ENCODE data around the gene RBM47.
"Not testable (repeated sequence)": the region's sequence is repeated elsewhere in the genome, so short reads cannot be mapped to it uniquely, and the experiment has no call there.

The RBM47 gene

GRCh38 chr4:40645586-40645985, 15.9 kb upstream of the RBM47 start:
- Mint-ChIP-seq H3K4me1 (ENCODE audit: low read depth) (peaks cover 5% of the 10 kb centered on the region), H3K9me3 (no peaks in the 10 kb centered on the region), H3K27ac (no peak overlapping the region), H3K4me3 (no peak overlapping the region), H3K36me3 (ENCODE audit: low read depth) (no peaks in the 10 kb centered on the region), H3K27me3 (ENCODE audit: low read depth) (no peaks in the 10 kb centered on the region)
- no peak for DNase-seq (ENCODE audit: low spot score)

- H3K9me3 Mint-ChIP-seq, result no peaks in the 10 kb centered on the region
- DNase-seq (ENCODE audit: low spot score), result no peak
- no peak overlapping the region for H3K27ac Mint-ChIP-seq
- peaks cover 6% of the 10 kb centered on the region for H3K27me3 Mint-ChIP-seq (ENCODE audit: low read depth)
- no peak overlapping the region for H3K4me3 Mint-ChIP-seq
- no peaks in the 10 kb centered on the region for H3K36me3 Mint-ChIP-seq (ENCODE audit: low read depth)
- peaks cover 21% of the 10 kb centered on the region for H3K4me1 Mint-ChIP-seq (ENCODE audit: low read depth)
Observed at GRCh38 chr4:40632080-40632479, 2.4 kb upstream of the RBM47 start.

- Mint-ChIP-seq H3K4me1 (ENCODE audit: low read depth) (peaks cover 35% of the 10 kb centered on the region), H3K9me3 (no peaks in the 10 kb centered on the region), H3K4me3 (peak overlapping the region; percentile 84), H3K36me3 (ENCODE audit: low read depth) (peaks cover 1% of the 10 kb centered on the region), H3K27ac (no peak overlapping the region), H3K27me3 (ENCODE audit: low read depth) (peaks cover 6% of the 10 kb centered on the region)
- no peak for DNase-seq (ENCODE audit: low spot score)
Observed at GRCh38 chr4:40630335-40631021, 814 bp upstream of the RBM47 start.

GRCh38 chr4:40628888-40629287, 776 bp downstream of the RBM47 start:
- Mint-ChIP-seq H3K36me3 (ENCODE audit: low read depth) (peaks cover 1% of the 10 kb centered on the region), H3K27ac (no peak overlapping the region), H3K27me3 (ENCODE audit: low read depth) (peaks cover 6% of the 10 kb centered on the region), H3K4me1 (ENCODE audit: low read depth) (peaks cover 43% of the 10 kb centered on the region), H3K9me3 (no peaks in the 10 kb centered on the region), H3K4me3 (peak overlapping the region; percentile 84)
- no peak for DNase-seq (ENCODE audit: low spot score)

- DNase-seq (ENCODE audit: low spot score); H3K27ac Mint-ChIP-seq; H3K9me3 Mint-ChIP-seq; H3K36me3 Mint-ChIP-seq (ENCODE audit: low read depth); H3K27me3 Mint-ChIP-seq (ENCODE audit: low read depth): not testable (repeated sequence)
- H3K4me1 Mint-ChIP-seq (ENCODE audit: low read depth), result peaks cover 45% of the 10 kb centered on the region
- H3K4me3 Mint-ChIP-seq, result peak overlapping the region; percentile 84
Observed at GRCh38 chr4:40628407-40628806, 1.3 kb downstream of the RBM47 start.

- peak overlapping the region; percentile 82 for H3K4me3 Mint-ChIP-seq
- peaks cover 53% of the 10 kb centered on the region for H3K4me1 Mint-ChIP-seq (ENCODE audit: low read depth)
- no peaks in the 10 kb centered on the region for H3K9me3 Mint-ChIP-seq
- DNase-seq (ENCODE audit: low spot score), result no peak
- no peak overlapping the region for H3K27ac Mint-ChIP-seq
- peaks cover 1% of the 10 kb centered on the region for H3K36me3 Mint-ChIP-seq (ENCODE audit: low read depth)
- H3K27me3 Mint-ChIP-seq (ENCODE audit: low read depth), result peaks cover 6% of the 10 kb centered on the region
Observed at GRCh38 chr4:40627540-40627939, 2.1 kb downstream of the RBM47 start.

GRCh38 chr4:40626183-40626990, 3.3 kb downstream of the RBM47 start:
- H3K4me3 Mint-ChIP-seq, result peak overlapping the region; percentile 82
- peak overlapping the region; percentile 71 for H3K27ac Mint-ChIP-seq
- DNase-seq (ENCODE audit: low spot score), result peak; percentile 37
- peaks cover 5% of the 10 kb centered on the region for H3K9me3 Mint-ChIP-seq
- H3K4me1 Mint-ChIP-seq (ENCODE audit: low read depth), result peaks cover 63% of the 10 kb centered on the region
- H3K36me3 Mint-ChIP-seq (ENCODE audit: low read depth), result peaks cover 5% of the 10 kb centered on the region
- H3K27me3 Mint-ChIP-seq (ENCODE audit: low read depth), result peaks cover 6% of the 10 kb centered on the region

GRCh38 chr4:40623707-40624106, 6.0 kb downstream of the RBM47 start:
- no peak overlapping the region for H3K27ac Mint-ChIP-seq
- H3K36me3 Mint-ChIP-seq (ENCODE audit: low read depth), result peaks cover 8% of the 10 kb centered on the region
- H3K27me3 Mint-ChIP-seq (ENCODE audit: low read depth), result peaks cover 4% of the 10 kb centered on the region
- no peak for DNase-seq (ENCODE audit: low spot score)
- peaks cover 5% of the 10 kb centered on the region for H3K9me3 Mint-ChIP-seq
- no peak overlapping the region for H3K4me3 Mint-ChIP-seq
- peaks cover 63% of the 10 kb centered on the region for H3K4me1 Mint-ChIP-seq (ENCODE audit: low read depth)

GRCh38 chr4:40622913-40623312, 6.8 kb downstream of the RBM47 start:
- no peak overlapping the region for H3K27ac Mint-ChIP-seq
- H3K36me3 Mint-ChIP-seq (ENCODE audit: low read depth), result peaks cover 8% of the 10 kb centered on the region
- H3K27me3 Mint-ChIP-seq (ENCODE audit: low read depth), result peaks cover 4% of the 10 kb centered on the region
- H3K9me3 Mint-ChIP-seq, result peaks cover 5% of the 10 kb centered on the region
- peaks cover 59% of the 10 kb centered on the region for H3K4me1 Mint-ChIP-seq (ENCODE audit: low read depth)
- DNase-seq (ENCODE audit: low spot score), result peak; percentile 24
- H3K4me3 Mint-ChIP-seq, result no peak overlapping the region

GRCh38 chr4:40621592-40622512, 7.8 kb downstream of the RBM47 start:
- peaks cover 2% of the 10 kb centered on the region for H3K27me3 Mint-ChIP-seq (ENCODE audit: low read depth)
- H3K9me3 Mint-ChIP-seq, result peaks cover 5% of the 10 kb centered on the region
- peaks cover 8% of the 10 kb centered on the region for H3K36me3 Mint-ChIP-seq (ENCODE audit: low read depth)
- H3K27ac Mint-ChIP-seq, result peak overlapping the region; percentile 75
- H3K4me3 Mint-ChIP-seq, result peak overlapping the region; percentile 28
- H3K4me1 Mint-ChIP-seq (ENCODE audit: low read depth), result peaks cover 52% of the 10 kb centered on the region
- DNase-seq (ENCODE audit: low spot score), result peak; percentile 57

GRCh38 chr4:40621229-40621591, 8.5 kb downstream of the RBM47 start:
- Mint-ChIP-seq H3K27ac (no peak overlapping the region), H3K36me3 (ENCODE audit: low read depth) (peaks cover 8% of the 10 kb centered on the region), H3K9me3 (peaks cover 5% of the 10 kb centered on the region), H3K27me3 (ENCODE audit: low read depth) (peaks cover 2% of the 10 kb centered on the region), H3K4me3 (no peak overlapping the region), H3K4me1 (ENCODE audit: low read depth) (peaks cover 48% of the 10 kb centered on the region)
- no peak for DNase-seq (ENCODE audit: low spot score)

GRCh38 chr4:40619600-40619999, 10.1 kb downstream of the RBM47 start:
- Mint-ChIP-seq H3K4me1 (ENCODE audit: low read depth) (peaks cover 42% of the 10 kb centered on the region), H3K4me3 (no peak overlapping the region), H3K27ac (no peak overlapping the region), H3K36me3 (ENCODE audit: low read depth) (peaks cover 7% of the 10 kb centered on the region), H3K27me3 (ENCODE audit: low read depth) (peaks cover 2% of the 10 kb centered on the region), H3K9me3 (peaks cover 5% of the 10 kb centered on the region)
- DNase-seq (ENCODE audit: low spot score), result no peak

GRCh38 chr4:40617872-40618271, 11.8 kb downstream of the RBM47 start:
- H3K27ac Mint-ChIP-seq, result peak overlapping the region; percentile 17
- H3K9me3 Mint-ChIP-seq, result peaks cover 5% of the 10 kb centered on the region
- peaks cover 2% of the 10 kb centered on the region for H3K27me3 Mint-ChIP-seq (ENCODE audit: low read depth)
- no peak for DNase-seq (ENCODE audit: low spot score)
- H3K36me3 Mint-ChIP-seq (ENCODE audit: low read depth), result peaks cover 9% of the 10 kb centered on the region
- H3K4me3 Mint-ChIP-seq, result no peak overlapping the region
- H3K4me1 Mint-ChIP-seq (ENCODE audit: low read depth), result peaks cover 46% of the 10 kb centered on the region

- Mint-ChIP-seq H3K27ac (peak overlapping the region; percentile 28), H3K36me3 (ENCODE audit: low read depth) (peaks cover 8% of the 10 kb centered on the region), H3K4me3 (peak overlapping the region; percentile 46), H3K9me3 (no peaks in the 10 kb centered on the region), H3K4me1 (ENCODE audit: low read depth) (peaks cover 33% of the 10 kb centered on the region), H3K27me3 (ENCODE audit: low read depth) (peaks cover 2% of the 10 kb centered on the region)
- no peak for DNase-seq (ENCODE audit: low spot score)
Observed at GRCh38 chr4:40614031-40614430, 15.6 kb downstream of the RBM47 start.
